Testis (tissue), 2 donors: ENCODE results near the gene CDK17.

Experiments
- POLR2A ChIP-seq: fragments of 450-650 bp; IDR thresholded peaks from one replicate; pipeline ENCODE4 v1.6.1; 2017; ENCODE audit warnings: antibody characterized with exemption, mild to moderate bottlenecking, moderate library complexity
- TF ChIP-seq, protein P1 (sequence below), 3 experiments: fragments of 450-650 bp in 2 of 3; fragments of 200-600 bp in 1 of 3; sonication (generic) in 1 of 3; IDR thresholded peaks; one replicate each; pipeline ENCODE4 v1.5.1; 2016 to 2019; ENCODE audit warnings: antibody characterized with exemption in 3 of 3, mild to moderate bottlenecking in 2 of 3, moderate library complexity in 1 of 3

DNA sequence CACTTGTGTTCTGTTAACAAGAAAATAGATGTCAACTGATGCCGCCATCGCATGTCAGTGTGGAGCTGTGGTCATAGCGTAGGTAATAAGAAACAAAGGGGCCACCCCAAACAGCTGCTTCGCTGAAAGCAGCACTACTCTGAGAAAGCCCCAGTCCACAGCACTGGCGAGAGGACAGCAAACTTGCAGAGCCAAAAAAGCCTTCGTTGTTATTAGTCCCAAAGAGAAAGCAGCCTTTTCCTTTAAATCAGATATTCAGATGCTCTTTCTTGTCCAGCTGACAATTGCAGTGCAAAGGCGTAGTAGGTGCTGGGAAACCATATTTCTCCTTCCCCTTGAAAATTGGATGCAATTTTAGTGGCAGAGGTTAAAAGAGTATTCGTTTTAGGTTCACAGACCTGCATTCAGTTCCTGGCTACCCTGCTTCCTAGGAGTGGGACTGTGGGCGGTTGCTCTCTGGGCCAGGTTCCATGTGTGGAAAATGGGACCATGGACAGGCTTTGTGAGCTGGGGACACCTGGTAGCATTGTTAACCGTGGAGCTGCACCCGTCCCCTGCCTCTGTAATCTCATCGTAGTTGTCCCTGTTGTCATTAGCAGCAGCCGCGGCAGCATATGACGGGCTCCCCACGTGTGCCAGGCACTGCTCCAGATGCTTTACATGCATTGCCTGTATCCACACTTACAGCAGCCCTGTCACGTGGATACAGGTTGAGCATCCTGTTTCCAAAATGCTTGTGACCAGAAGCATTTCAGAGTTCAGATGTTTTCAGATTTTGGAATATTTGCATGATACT is 151.9 kb downstream of the CDK17 start:
- TF ChIP-seq, protein P1, sequence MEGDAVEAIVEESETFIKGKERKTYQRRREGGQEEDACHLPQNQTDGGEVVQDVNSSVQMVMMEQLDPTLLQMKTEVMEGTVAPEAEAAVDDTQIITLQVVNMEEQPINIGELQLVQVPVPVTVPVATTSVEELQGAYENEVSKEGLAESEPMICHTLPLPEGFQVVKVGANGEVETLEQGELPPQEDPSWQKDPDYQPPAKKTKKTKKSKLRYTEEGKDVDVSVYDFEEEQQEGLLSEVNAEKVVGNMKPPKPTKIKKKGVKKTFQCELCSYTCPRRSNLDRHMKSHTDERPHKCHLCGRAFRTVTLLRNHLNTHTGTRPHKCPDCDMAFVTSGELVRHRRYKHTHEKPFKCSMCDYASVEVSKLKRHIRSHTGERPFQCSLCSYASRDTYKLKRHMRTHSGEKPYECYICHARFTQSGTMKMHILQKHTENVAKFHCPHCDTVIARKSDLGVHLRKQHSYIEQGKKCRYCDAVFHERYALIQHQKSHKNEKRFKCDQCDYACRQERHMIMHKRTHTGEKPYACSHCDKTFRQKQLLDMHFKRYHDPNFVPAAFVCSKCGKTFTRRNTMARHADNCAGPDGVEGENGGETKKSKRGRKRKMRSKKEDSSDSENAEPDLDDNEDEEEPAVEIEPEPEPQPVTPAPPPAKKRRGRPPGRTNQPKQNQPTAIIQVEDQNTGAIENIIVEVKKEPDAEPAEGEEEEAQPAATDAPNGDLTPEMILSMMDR (IDR thresholded peaks at IDR 0.05) = no peak
- no peak for TF ChIP-seq POLR2A
